SK-N-SH treated with all-trans-retinoic acid at 6 μM for 48 hours (cell line): ENCODE results near the gene LZTR1.

Experiments used
- ATAC-seq: fragments of 200-7000 bp; cut with Tn5 transposase; 3 replicates; pipeline ENCODE4 v1.9.1; 2020; ENCODE audit warnings: mild to moderate bottlenecking, moderate library complexity
- ARNTL ChIP-seq: fragments of 450-650 bp; formaldehyde crosslinking; IDR thresholded peaks from 2 replicates; pipeline ENCODE4 v1.5.0; 2020; ENCODE audit warnings: low read depth, mild to moderate bottlenecking, moderate library complexity, borderline replicate concordance
- CREB5 ChIP-seq: fragments of 250-450 bp; sonication (Bioruptor Pico); IDR thresholded peaks from 2 replicates; pipeline ENCODE4 v1.5.1; 2020; ENCODE audit warnings: low read depth, mild to moderate bottlenecking, moderate library complexity
- CSDC2 ChIP-seq: fragments of 250-450 bp; sonication (Bioruptor Pico); IDR thresholded peaks from 2 replicates; pipeline ENCODE4 v1.5.0; 2020; ENCODE audit warnings: mild to moderate bottlenecking, moderate library complexity
- ESRRG ChIP-seq: fragments of 250-450 bp; sonication (Bioruptor Pico); IDR thresholded peaks from 2 replicates; pipeline ENCODE4 v1.6.1; 2021; ENCODE audit warnings: mild to moderate bottlenecking
- GLIS3 ChIP-seq: fragments of 250-450 bp; sonication (Bioruptor Pico); IDR thresholded peaks from 2 replicates; pipeline ENCODE4 v1.5.0; 2020; ENCODE audit warnings: mild to moderate bottlenecking, moderate library complexity
- ISL1 ChIP-seq: fragments of 250-450 bp; sonication (Bioruptor Pico); IDR thresholded peaks from 2 replicates; pipeline ENCODE4 v2.1.2; 2022; ENCODE audit warnings: mild to moderate bottlenecking, moderate library complexity
- OSR1 ChIP-seq: fragments of 250-450 bp; sonication (Bioruptor Pico); IDR thresholded peaks from 2 replicates; pipeline ENCODE4 v1.8.0; 2022; ENCODE audit warnings: moderate library complexity, mild to moderate bottlenecking, inconsistent platforms
- PATZ1 ChIP-seq: fragments of 250-450 bp; sonication (Bioruptor Pico); IDR thresholded peaks from 2 replicates; pipeline ENCODE4 v1.8.0; 2020; ENCODE audit warnings: mild to moderate bottlenecking, moderate library complexity, borderline replicate concordance
- PPARA ChIP-seq: fragments of 250-450 bp; sonication (Bioruptor Pico); IDR thresholded peaks from 2 replicates; pipeline ENCODE4 v1.5.0; 2020; ENCODE audit warnings: mild to moderate bottlenecking, borderline replicate concordance
- SNAI2 ChIP-seq: fragments of 250-450 bp; sonication (Bioruptor Pico); IDR thresholded peaks from 2 replicates; pipeline ENCODE4 v1.5.0; 2020; ENCODE audit warnings: mild to moderate bottlenecking, moderate library complexity
- TCF4 ChIP-seq: fragments of 250-450 bp; sonication (Bioruptor Pico); IDR thresholded peaks from 2 replicates; pipeline ENCODE4 v1.8.0; 2021; ENCODE audit warnings: mild to moderate bottlenecking, moderate library complexity, borderline replicate concordance
- TSHZ2 ChIP-seq: fragments of 250-450 bp; sonication (Bioruptor Pico); IDR thresholded peaks from 2 replicates; pipeline ENCODE4 v1.5.0; 2020; ENCODE audit warnings: mild to moderate bottlenecking, moderate library complexity
- ZC3H10 ChIP-seq: fragments of 250-450 bp; sonication (Bioruptor Pico); IDR thresholded peaks from 2 replicates; pipeline ENCODE4 v1.5.1; 2021; ENCODE audit warnings: mild to moderate bottlenecking, moderate library complexity
- ZFP3 ChIP-seq: fragments of 250-450 bp; sonication (Bioruptor Pico); IDR thresholded peaks from 2 replicates; pipeline ENCODE4 v1.5.0; 2020; ENCODE audit warnings: mild to moderate bottlenecking, moderate library complexity
- ZNF565 ChIP-seq: fragments of 450-650 bp; formaldehyde crosslinking; conservative IDR thresholded peaks from 2 replicates; pipeline ENCODE4 v1.5.0; 2020; ENCODE audit warnings: low read depth, mild to moderate bottlenecking, moderate library complexity
- ZNF70 ChIP-seq: fragments of 450-650 bp; formaldehyde crosslinking; IDR thresholded peaks from 2 replicates; pipeline ENCODE4 v1.5.0; 2020; ENCODE audit warnings: mild to moderate bottlenecking, moderate library complexity
- ZNF8 ChIP-seq: fragments of 450-650 bp; formaldehyde crosslinking; IDR thresholded peaks from 2 replicates; pipeline ENCODE4 v1.5.0; 2020; ENCODE audit warnings: mild to moderate bottlenecking, moderate library complexity
- TF ChIP-seq, protein P1 (sequence below): fragments of 250-450 bp; sonication (Bioruptor Pico); IDR thresholded peaks from 2 replicates; pipeline ENCODE4 v1.8.0; 2021; ENCODE audit warnings: low read depth, mild to moderate bottlenecking, moderate library complexity, borderline replicate concordance
- TF ChIP-seq, protein P2 (sequence below): fragments of 250-450 bp; sonication (Bioruptor Pico); IDR thresholded peaks from 2 replicates; pipeline ENCODE4 v1.5.1; 2021; ENCODE audit warnings: mild to moderate bottlenecking, moderate library complexity

The LZTR1 gene

GRCh38 chr22:21026783-21027692 lies 44.9 kb downstream of the LZTR1 start:
- TF ChIP-seq PATZ1 (no peak), ZFP3 (no peak), GLIS3 (CRISPR knock-in tag) (no peak), ESRRG (CRISPR knock-in tag) (no peak), ARNTL (CRISPR knock-in tag) (no peak), ZC3H10 (CRISPR knock-in tag) (no peak), ZNF565 (CRISPR knock-in tag) (no peak), ISL1 (CRISPR knock-in tag) (no peak), CSDC2 (CRISPR knock-in tag) (no peak), ZNF70 (CRISPR knock-in tag) (no peak), TSHZ2 (CRISPR knock-in tag) (no peak), OSR1 (CRISPR knock-in tag) (no peak), PPARA (CRISPR knock-in tag) (no peak), TCF4 (CRISPR knock-in tag) (no peak), SNAI2 (no peak)
- TF ChIP-seq, protein P1, sequence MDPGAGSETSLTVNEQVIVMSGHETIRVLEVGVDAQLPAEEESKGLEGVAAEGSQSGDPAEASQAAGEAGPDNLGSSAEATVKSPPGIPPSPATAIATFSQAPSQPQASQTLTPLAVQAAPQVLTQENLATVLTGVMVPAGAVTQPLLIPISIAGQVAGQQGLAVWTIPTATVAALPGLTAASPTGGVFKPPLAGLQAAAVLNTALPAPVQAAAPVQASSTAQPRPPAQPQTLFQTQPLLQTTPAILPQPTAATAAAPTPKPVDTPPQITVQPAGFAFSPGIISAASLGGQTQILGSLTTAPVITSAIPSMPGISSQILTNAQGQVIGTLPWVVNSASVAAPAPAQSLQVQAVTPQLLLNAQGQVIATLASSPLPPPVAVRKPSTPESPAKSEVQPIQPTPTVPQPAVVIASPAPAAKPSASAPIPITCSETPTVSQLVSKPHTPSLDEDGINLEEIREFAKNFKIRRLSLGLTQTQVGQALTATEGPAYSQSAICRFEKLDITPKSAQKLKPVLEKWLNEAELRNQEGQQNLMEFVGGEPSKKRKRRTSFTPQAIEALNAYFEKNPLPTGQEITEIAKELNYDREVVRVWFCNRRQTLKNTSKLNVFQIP (CRISPR knock-in tag): no peak
- ATAC-seq: peak; percentile 61; the same call in 2 of the 3 replicates

- no peak for ATAC-seq
- TF ChIP-seq CREB5 (CRISPR knock-in tag) (no peak), TSHZ2 (CRISPR knock-in tag) (no peak), ZFP3 (no peak), ZNF8 (CRISPR knock-in tag) (no peak), GLIS3 (CRISPR knock-in tag) (no peak), ARNTL (CRISPR knock-in tag) (no peak), ZNF70 (CRISPR knock-in tag) (no peak), PPARA (CRISPR knock-in tag) (no peak), ESRRG (CRISPR knock-in tag) (no peak), OSR1 (CRISPR knock-in tag) (no peak), ISL1 (CRISPR knock-in tag) (no peak), SNAI2 (no peak)
- TF ChIP-seq, protein P2, sequence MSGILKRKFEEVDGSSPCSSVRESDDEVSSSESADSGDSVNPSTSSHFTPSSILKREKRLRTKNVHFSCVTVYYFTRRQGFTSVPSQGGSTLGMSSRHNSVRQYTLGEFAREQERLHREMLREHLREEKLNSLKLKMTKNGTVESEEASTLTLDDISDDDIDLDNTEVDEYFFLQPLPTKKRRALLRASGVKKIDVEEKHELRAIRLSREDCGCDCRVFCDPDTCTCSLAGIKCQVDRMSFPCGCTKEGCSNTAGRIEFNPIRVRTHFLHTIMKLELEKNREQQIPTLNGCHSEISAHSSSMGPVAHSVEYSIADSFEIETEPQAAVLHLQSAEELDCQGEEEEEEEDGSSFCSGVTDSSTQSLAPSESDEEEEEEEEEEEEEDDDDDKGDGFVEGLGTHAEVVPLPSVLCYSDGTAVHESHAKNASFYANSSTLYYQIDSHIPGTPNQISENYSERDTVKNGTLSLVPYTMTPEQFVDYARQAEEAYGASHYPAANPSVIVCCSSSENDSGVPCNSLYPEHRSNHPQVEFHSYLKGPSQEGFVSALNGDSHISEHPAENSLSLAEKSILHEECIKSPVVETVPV (CRISPR knock-in tag): no peak
- TF ChIP-seq, protein P1 (CRISPR knock-in tag): no peak
Observed at GRCh38 chr22:21028277-21029251, 46.5 kb downstream of the LZTR1 start.
